GM23338 (cell line): ENCODE results near the gene C2orf81. TPM values are rescaled to one million over a fixed set of nuclear protein-coding genes. Genes with fewer than 3 reads are reported as not detected.
"Not testable (repeated sequence)": the region's sequence is repeated elsewhere in the genome, so short reads cannot be mapped to it uniquely, and the experiment has no call there.

ENCODE experiments used
- ATAC-seq: fragments of 200-7000 bp; cut with Tn5 transposase; 3 replicates; pipeline ENCODE4 v1.9.1; 2020
- DNase-seq: peaks from one replicate; pipeline ENCODE4 v3.0.0-alpha.2; 2015; ENCODE audit warnings: low spot score
- H2AFZ ChIP-seq: fragments of 200-600 bp; sonication (generic); 2 replicates; pipeline ENCODE4 v1.8.0; 2016; ENCODE audit warnings: antibody characterized with exemption, mild to moderate bottlenecking, moderate library complexity
- H3F3A ChIP-seq: fragments of 200-600 bp; sonication (generic); replicated peaks from 2 replicates; pipeline ENCODE4 v1.8.0; 2017; ENCODE audit warnings: antibody characterized with exemption, mixed run types, low read depth
- H3K27ac ChIP-seq: fragments of 200-600 bp; sonication (generic); 2 replicates; pipeline ENCODE4 v1.6.1; 2016; ENCODE audit warnings: low read depth
- H3K27me3 ChIP-seq: fragments of 200-600 bp; sonication (generic); 2 replicates; pipeline ENCODE4 v1.8.0; 2016; ENCODE audit warnings: mild to moderate bottlenecking, mixed run types, moderate library complexity; ENCODE audit not compliant: insufficient read depth
- H3K36me3 ChIP-seq: fragments of 200-600 bp; sonication (generic); 2 replicates; pipeline ENCODE4 v1.8.0; 2016; ENCODE audit warnings: mild to moderate bottlenecking; ENCODE audit not compliant: insufficient read depth
- H3K4me1 ChIP-seq: fragments of 200-600 bp; sonication (generic); 2 replicates; pipeline ENCODE4 v1.8.0; 2016; ENCODE audit warnings: mild to moderate bottlenecking, moderate library complexity; ENCODE audit not compliant: insufficient read depth
- H3K4me2 ChIP-seq: fragments of 200-600 bp; sonication (generic); 2 replicates; pipeline ENCODE4 v1.7.1; 2017; ENCODE audit warnings: mixed run types
- H3K4me3 ChIP-seq: fragments of 200-600 bp; sonication (generic); 2 replicates; pipeline ENCODE4 v1.6.1; 2016; ENCODE audit warnings: mixed run types
- H3K79me2 ChIP-seq: fragments of 200-600 bp; sonication (generic); replicated peaks from 2 replicates; pipeline ENCODE4 v1.8.0; 2017; ENCODE audit warnings: mild to moderate bottlenecking; ENCODE audit not compliant: insufficient read depth
- H3K9me2 ChIP-seq: fragments of 200-600 bp; sonication (generic); 2 replicates; pipeline ENCODE4 v1.8.0; 2017; ENCODE audit not compliant: insufficient read depth
- H4K20me1 ChIP-seq: fragments of 200-600 bp; sonication (generic); replicated peaks from 2 replicates; pipeline ENCODE4 v1.8.0; 2017; ENCODE audit warnings: mild to moderate bottlenecking; ENCODE audit not compliant: insufficient read depth
- H3K27ac Mint-ChIP-seq: 2 replicates; pipeline ENCODE4 v1.8.0; 2020; ENCODE audit warnings: inconsistent platforms, mild to moderate bottlenecking, moderate library complexity, mixed read lengths
- H3K27me3 Mint-ChIP-seq: 3 replicates; pipeline ENCODE4 v1.8.0; 2022; ENCODE audit warnings: low read depth, mild to moderate bottlenecking, moderate library complexity, mixed read lengths, inconsistent platforms; ENCODE audit not compliant: insufficient read depth, poor library complexity
- H3K36me3 Mint-ChIP-seq: 3 replicates; pipeline ENCODE4 v1.8.0; 2021; ENCODE audit warnings: low read depth, mild to moderate bottlenecking, inconsistent platforms, moderate library complexity, mixed read lengths
- H3K4me1 Mint-ChIP-seq: 3 replicates; pipeline ENCODE4 v1.8.0; 2020; ENCODE audit warnings: mild to moderate bottlenecking, inconsistent platforms, mixed read lengths
- H3K4me3 Mint-ChIP-seq: 3 replicates; pipeline ENCODE4 v1.8.0; 2021; ENCODE audit warnings: moderate library complexity, mild to moderate bottlenecking, inconsistent platforms, mixed read lengths
- H3K9me3 Mint-ChIP-seq: 3 replicates; pipeline ENCODE4 v1.8.0; 2020; ENCODE audit warnings: moderate library complexity, mild to moderate bottlenecking, inconsistent platforms, mixed read lengths
- CREB1 ChIP-seq: fragments of 250-450 bp; sonication (Bioruptor Pico); IDR thresholded peaks from 2 replicates; pipeline ENCODE4 v1.5.0; 2020; ENCODE audit warnings: low read depth, mild to moderate bottlenecking, moderate library complexity
- CTCF ChIP-seq, 2 experiments: fragments of 200-600 bp in 1 of 2; sonication (generic) in 1 of 2; conservative IDR thresholded peaks; 2 replicates each; pipeline versions ENCODE4 v1.5.1 to v1.6.1; 2016 to 2017; ENCODE audit warnings: antibody characterized with exemption in 2 of 2, low read depth in 2 of 2, mild to moderate bottlenecking in 2 of 2, moderate library complexity in 1 of 2
- EZH2phosphoT487 ChIP-seq: fragments of 200-600 bp; sonication (generic); IDR thresholded peaks from one replicate; pipeline ENCODE4 v1.8.1; 2018; ENCODE audit warnings: antibody characterized with exemption; ENCODE audit not compliant: unreplicated experiment
- NANOG ChIP-seq: IDR thresholded peaks from 2 replicates; pipeline ENCODE4 v1.6.1; 2016; ENCODE audit warnings: antibody characterized with exemption, borderline replicate concordance
- POLR2AphosphoS5 ChIP-seq: IDR thresholded peaks from 2 replicates; pipeline ENCODE4 v1.6.1; 2016; ENCODE audit warnings: antibody characterized with exemption, low read depth
- STAT1 ChIP-seq: IDR thresholded peaks from one replicate; pipeline ENCODE4 v1.6.1; 2016; ENCODE audit warnings: antibody characterized with exemption; ENCODE audit not compliant: unreplicated experiment
- ZNF331 ChIP-seq: fragments of 250-450 bp; sonication (Bioruptor Pico); IDR thresholded peaks from 2 replicates; pipeline ENCODE4 v1.5.0; 2020; ENCODE audit warnings: low read depth, mild to moderate bottlenecking, moderate library complexity
- ZNF462 ChIP-seq: fragments of 250-450 bp; sonication (Bioruptor Pico); IDR thresholded peaks from 2 replicates; pipeline ENCODE4 v1.5.0; 2020; ENCODE audit warnings: mild to moderate bottlenecking, moderate library complexity
- polyA plus RNA-seq: library from polyadenylated mRNA; unstranded; fragments of >200 nt; fragmentation: Nextera tagmentation; extraction: Ambion mirVana; gene quantifications from 2 replicates; pipeline ENCODE4 v1.2.1, GENCODE V29; 2016
- total RNA-seq: library from RNA; depleted of rRNA; stranded (reverse); fragments of >200 nt; shearing (Covaris generic); gene quantifications from 2 replicates; pipeline ENCODE4 v1.2.3, GENCODE V29; 2014

Gene C2orf81
- total and polyA plus RNA-seq, 2 experiments from 2014 or later, result 3.8 to 4.6 TPM

GRCh38 chr2:74444498-74445318, 23.3 kb upstream of the C2orf81 start:
- TF ChIP-seq EZH2phosphoT487 (no peak), ZNF331 (CRISPR knock-in tag) (no peak), CTCF (conservative IDR thresholded peaks at IDR 0.05; ENCODE audit: low read depth in 2 of 2) (no peak), CREB1 (CRISPR knock-in tag) (no peak), STAT1 (no peak), POLR2AphosphoS5 (no peak), NANOG (no peak), ZNF462 (CRISPR knock-in tag) (no peak)
- Histone ChIP-seq H3K36me3 (no peaks in the 10 kb centered on the region), H3K27ac (no peak overlapping the region), H3K4me2 (no peak overlapping the region), H3K9me2 (no peaks in the 10 kb centered on the region), H3K27me3 (no peaks in the 10 kb centered on the region), H3K4me1 (peaks cover 3% of the 10 kb centered on the region; the same call in 1 of the 2 replicates), H4K20me1 (no peaks in the 10 kb centered on the region), H3F3A (peaks cover 14% of the 10 kb centered on the region), H3K4me3 (no peak overlapping the region), H3K79me2 (peaks cover 6% of the 10 kb centered on the region), H2AFZ (peak overlapping the region; percentile 89; the same call in 1 of the 2 replicates)
- H3K9me3 Mint-ChIP-seq, result no peaks in the 10 kb centered on the region; the same call in 2 of the 3 replicates
- no peak overlapping the region for H3K4me3 Mint-ChIP-seq
- peaks cover 2% of the 10 kb centered on the region; the same call in 1 of the 3 replicates for H3K4me1 Mint-ChIP-seq
- ATAC-seq (no peak), DNase-seq (no peak)
- peaks cover 5% of the 10 kb centered on the region for H3K27me3 Mint-ChIP-seq
- no peaks in the 10 kb centered on the region for H3K36me3 Mint-ChIP-seq
- no peak overlapping the region for H3K27ac Mint-ChIP-seq

- peaks cover 20% of the 10 kb centered on the region for H4K20me1 ChIP-seq
- peak overlapping the region; percentile 96 for H3K4me3 ChIP-seq
- H3K4me3 Mint-ChIP-seq, result peak overlapping the region; percentile 98
- not testable (repeated sequence) for H3K9me3 Mint-ChIP-seq, H3K36me3 ChIP-seq, DNase-seq, H3K27me3 ChIP-seq, ATAC-seq, H3K9me2 ChIP-seq
- peaks cover 26% of the 10 kb centered on the region for H3K79me2 ChIP-seq
- H3K4me1 ChIP-seq, result peaks cover 21% of the 10 kb centered on the region; the same call in 1 of the 2 replicates
- H3K27ac ChIP-seq, result peak overlapping the region; percentile 24
- H2AFZ ChIP-seq, result peak overlapping the region; percentile 66
- peaks cover 21% of the 10 kb centered on the region for H3K4me1 Mint-ChIP-seq
- peak overlapping the region; percentile 75 for H3K27ac Mint-ChIP-seq
- H3K27me3 Mint-ChIP-seq, result peaks cover 15% of the 10 kb centered on the region
- H3K36me3 Mint-ChIP-seq, result peaks cover 13% of the 10 kb centered on the region
- H3K4me2 ChIP-seq, result peak overlapping the region; percentile 97
- H3F3A ChIP-seq, result peaks cover 18% of the 10 kb centered on the region
These were observed 21.3 kb upstream of the C2orf81 start for GRCh38 chr2:74442483-74443297.
